ENCODE data around the gene SMC3. TPM values are rescaled to one million over a fixed set of nuclear protein-coding genes. Genes with fewer than 3 reads are reported as not detected.

The SMC3 gene
- 10 to 100 TPM; 26.0 to 40.5 (median 38.0) TPM for total RNA-seq (2021; fragmentation: NEBNext Ultra II Directional; extraction: Animal tissue kit (Norgen Biotek cat#: 25700))
- long read RNA-seq, full-length matches to known transcripts, result 1 of 58 reads
- long read RNA-seq, partial matches to known transcripts, result 51 of 58 reads
- long read RNA-seq, other reads (novel, unspliced or antisense), result 6 of 58 reads

DNA sequence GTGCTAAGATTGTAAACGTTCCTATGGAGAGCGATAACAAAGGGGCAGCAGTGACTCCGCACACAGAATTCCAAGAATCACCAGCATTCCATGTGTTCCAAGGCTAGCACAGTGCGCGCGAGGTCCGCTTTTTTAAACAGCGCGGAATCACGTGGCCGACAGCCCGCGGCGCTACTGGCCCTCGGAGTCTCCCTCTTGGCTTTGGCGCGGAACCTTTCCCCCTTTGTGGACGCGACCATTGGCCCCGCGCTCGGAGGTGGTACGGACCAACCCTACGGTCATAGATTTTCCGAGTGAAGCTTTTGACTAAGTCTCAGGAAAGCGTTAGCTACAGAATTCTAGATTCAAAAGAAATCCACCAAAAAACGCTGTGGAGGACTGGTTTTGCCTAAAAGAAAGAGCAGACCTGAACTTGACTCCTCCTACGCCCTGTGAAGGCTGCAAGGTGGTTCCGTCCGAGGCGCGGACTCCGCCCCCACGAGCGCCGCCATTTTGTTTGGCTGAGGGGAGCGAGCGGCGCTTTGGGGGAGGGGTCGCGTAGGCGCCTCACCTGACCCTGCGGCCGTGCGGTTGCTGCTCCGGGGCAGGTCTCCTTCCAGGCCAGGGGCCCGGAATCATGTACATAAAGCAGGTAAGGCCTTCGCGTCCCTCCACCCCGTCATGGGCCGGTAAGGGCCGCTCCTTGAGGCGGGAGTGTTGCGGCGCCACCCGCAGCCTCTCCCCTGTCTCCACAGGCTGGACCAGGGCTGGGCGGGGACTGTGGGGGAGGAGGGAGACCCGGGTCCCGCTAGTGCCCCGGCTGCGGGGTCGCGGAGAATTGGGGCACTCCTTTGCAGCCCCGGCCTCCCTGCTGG lies at the start of gene SMC3:
Gene SMC3 (plus strand): TSS at position 495 of the 854 bp plus-strand sequence. CDS start 122 bp downstream, at position 617.
- TF ChIP-seq, protein P1, sequence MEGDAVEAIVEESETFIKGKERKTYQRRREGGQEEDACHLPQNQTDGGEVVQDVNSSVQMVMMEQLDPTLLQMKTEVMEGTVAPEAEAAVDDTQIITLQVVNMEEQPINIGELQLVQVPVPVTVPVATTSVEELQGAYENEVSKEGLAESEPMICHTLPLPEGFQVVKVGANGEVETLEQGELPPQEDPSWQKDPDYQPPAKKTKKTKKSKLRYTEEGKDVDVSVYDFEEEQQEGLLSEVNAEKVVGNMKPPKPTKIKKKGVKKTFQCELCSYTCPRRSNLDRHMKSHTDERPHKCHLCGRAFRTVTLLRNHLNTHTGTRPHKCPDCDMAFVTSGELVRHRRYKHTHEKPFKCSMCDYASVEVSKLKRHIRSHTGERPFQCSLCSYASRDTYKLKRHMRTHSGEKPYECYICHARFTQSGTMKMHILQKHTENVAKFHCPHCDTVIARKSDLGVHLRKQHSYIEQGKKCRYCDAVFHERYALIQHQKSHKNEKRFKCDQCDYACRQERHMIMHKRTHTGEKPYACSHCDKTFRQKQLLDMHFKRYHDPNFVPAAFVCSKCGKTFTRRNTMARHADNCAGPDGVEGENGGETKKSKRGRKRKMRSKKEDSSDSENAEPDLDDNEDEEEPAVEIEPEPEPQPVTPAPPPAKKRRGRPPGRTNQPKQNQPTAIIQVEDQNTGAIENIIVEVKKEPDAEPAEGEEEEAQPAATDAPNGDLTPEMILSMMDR (IDR thresholded peaks at IDR 0.05), result no peak

DNA sequence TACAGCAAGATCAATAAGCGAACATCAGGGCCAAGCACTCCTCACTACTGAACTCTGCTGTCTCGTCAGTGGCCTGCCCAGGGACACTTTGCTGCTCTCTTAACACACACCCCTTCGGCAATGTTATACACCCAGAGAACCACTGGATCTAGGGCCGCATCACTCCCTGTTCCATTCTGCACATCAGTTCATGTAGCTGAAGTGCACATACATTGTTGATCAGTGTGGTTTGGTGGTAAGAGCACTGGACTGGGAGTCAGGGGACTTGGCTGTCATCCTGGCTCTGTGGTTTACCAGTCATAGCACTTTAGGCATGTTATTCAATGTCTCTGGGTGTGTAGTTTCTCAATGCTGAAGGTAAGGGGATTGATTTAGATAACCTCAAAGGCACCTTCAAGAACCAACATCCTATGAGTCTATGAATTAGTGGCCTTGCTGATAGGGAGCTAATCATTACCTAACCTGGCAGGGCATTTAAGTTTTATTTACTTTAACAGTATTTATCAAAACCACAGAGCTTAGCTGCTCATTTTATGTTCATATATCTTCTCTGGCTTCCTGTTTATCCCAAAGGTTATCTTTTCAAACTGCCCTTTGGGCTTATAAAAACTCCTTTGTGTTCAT lies 45.0 kb upstream of the SMC3 start:
- no peak overlapping the region for H3K4me3 Mint-ChIP-seq
- DNase-seq, result no peak

More for the DNA sequence above, at the start of gene SMC3:
- H3K27ac Mint-ChIP-seq, result peak within 1 kb of the TSS; percentile 100
- peak within 1 kb of the TSS; percentile 98 for H3K4me3 Mint-ChIP-seq
- peak; percentile 98 for DNase-seq
- no peaks in the 10 kb centered on the region for H3K27me3 Mint-ChIP-seq (ENCODE audit: insufficient read depth)
- peaks cover 61% of the 10 kb centered on the region for H3K4me1 Mint-ChIP-seq (ENCODE audit: low read depth)
- H3K9me3 Mint-ChIP-seq, result no peaks in the 10 kb centered on the region
- H3K36me3 Mint-ChIP-seq (ENCODE audit: low read depth), result peaks cover 5% of the 10 kb centered on the region

DNA sequence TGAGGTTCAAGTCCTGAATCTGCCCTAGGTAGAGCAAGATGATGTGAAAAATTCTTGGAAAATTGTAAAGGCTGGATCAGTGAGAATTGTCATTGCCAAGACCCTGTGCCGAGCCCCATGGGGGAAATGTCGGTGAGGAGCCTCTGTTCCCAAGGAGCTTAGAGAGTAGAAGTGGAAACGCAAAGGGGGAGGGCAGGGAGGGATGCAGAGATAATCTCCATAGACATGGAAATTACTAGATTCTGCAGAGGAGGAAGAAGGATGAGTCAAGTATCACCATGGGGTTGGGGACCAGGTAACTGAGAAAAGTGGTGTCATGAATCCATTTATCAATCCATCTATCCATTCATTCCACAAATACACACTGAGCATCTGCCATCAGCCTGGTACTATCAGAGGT lies 43.8 kb upstream of the SMC3 start:
- peaks cover 64% of the 10 kb centered on the region for H3K4me1 Mint-ChIP-seq (ENCODE audit: low read depth)
- peaks cover 3% of the 10 kb centered on the region; the same call in 1 of the 2 replicates for H3K36me3 Mint-ChIP-seq (ENCODE audit: low read depth)
- H3K27ac Mint-ChIP-seq, result peak overlapping the region; percentile 7; the same call in 1 of the 2 replicates
- no peak overlapping the region for H3K4me3 Mint-ChIP-seq
- no peak for DNase-seq
- TF ChIP-seq, protein P1 (IDR thresholded peaks at IDR 0.05), result no peak
- H3K27me3 Mint-ChIP-seq (ENCODE audit: insufficient read depth), result peaks cover 5% of the 10 kb centered on the region
- H3K9me3 Mint-ChIP-seq, result no peaks in the 10 kb centered on the region

More for the DNA sequence above, 45.0 kb upstream of the SMC3 start:
- H3K27me3 Mint-ChIP-seq (ENCODE audit: insufficient read depth), result peaks cover 4% of the 10 kb centered on the region
- H3K4me1 Mint-ChIP-seq (ENCODE audit: low read depth), result peaks cover 52% of the 10 kb centered on the region
- peaks cover 3% of the 10 kb centered on the region; the same call in 1 of the 2 replicates for H3K36me3 Mint-ChIP-seq (ENCODE audit: low read depth)
- no peaks in the 10 kb centered on the region for H3K9me3 Mint-ChIP-seq
- TF ChIP-seq, protein P1 (IDR thresholded peaks at IDR 0.05), result no peak
- no peak overlapping the region; the same call in 1 of the 2 replicates for H3K27ac Mint-ChIP-seq

DNA sequence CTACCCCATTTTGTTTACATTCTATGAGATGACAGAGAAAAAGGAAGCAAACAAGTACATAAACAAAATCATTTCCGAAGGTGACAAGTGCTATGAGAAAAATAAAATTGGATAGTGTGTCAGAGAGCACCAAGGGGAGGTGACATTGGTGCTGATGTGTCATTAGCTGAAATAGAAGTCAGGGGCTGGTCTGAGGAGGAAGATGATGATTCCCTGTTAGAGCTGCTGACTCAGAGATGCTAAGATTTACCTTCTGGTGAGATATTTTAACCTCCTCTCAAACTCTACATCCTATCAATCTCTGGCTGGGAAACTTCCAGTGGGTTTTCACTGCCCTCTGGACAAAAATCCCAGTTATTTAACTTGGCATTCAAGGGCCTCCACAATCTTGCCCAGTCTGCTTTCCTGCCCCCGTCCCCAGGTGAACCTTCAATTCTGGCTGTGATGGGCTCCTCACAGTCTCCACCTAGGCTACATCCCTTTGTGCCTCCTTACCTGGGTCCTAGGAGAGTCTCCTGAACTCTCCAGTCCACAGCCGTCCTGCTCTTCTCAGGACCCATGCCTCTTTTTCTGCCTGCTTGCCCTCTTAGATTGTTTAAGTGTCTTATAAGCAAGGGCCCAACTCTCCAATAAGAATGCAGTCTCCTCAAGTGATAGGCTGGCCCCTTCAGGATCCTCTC lies 43.2 kb upstream of the SMC3 start:
- Mint-ChIP-seq H3K9me3 (no peaks in the 10 kb centered on the region), H3K27ac (peak overlapping the region; percentile 49), H3K36me3 (ENCODE audit: low read depth) (peaks cover 3% of the 10 kb centered on the region; the same call in 1 of the 2 replicates), H3K4me1 (ENCODE audit: low read depth) (peaks cover 70% of the 10 kb centered on the region), H3K4me3 (no peak overlapping the region), H3K27me3 (ENCODE audit: insufficient read depth) (peaks cover 5% of the 10 kb centered on the region)
- TF ChIP-seq, protein P1 (IDR thresholded peaks at IDR 0.05), result no peak
- no peak for DNase-seq

DNA sequence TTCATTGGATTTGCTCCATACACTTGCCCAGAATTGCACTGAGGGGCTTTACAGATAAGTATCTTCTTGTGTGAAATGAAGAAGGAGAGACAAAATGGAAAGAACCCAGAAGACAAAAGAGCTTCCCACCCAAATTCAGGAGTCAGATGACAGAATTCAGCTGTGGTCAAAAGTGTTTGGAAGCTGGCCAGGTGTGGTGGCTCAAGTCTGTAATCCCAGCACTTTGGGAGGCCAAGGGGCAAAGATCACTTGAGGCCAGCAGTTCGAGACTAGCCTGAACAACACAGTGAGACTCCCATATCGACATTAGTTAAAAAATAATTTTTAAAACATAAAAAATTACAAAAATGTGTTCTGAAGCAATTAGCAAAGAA lies 42.6 kb upstream of the SMC3 start:
- Mint-ChIP-seq H3K4me3 (no peak overlapping the region), H3K4me1 (ENCODE audit: low read depth) (peaks cover 76% of the 10 kb centered on the region), H3K36me3 (ENCODE audit: low read depth) (peaks cover 3% of the 10 kb centered on the region; the same call in 1 of the 2 replicates), H3K27me3 (ENCODE audit: insufficient read depth) (peaks cover 5% of the 10 kb centered on the region), H3K27ac (peak overlapping the region; percentile 49), H3K9me3 (no peaks in the 10 kb centered on the region)
- DNase-seq, result no peak
- TF ChIP-seq, protein P1 (IDR thresholded peaks at IDR 0.05), result no peak
